Tongue (tissue), 2 donors: ENCODE results near the gene GAP43. TPM values are rescaled to one million over a fixed set of nuclear protein-coding genes. Genes with fewer than 3 reads are reported as not detected.

Source experiments
- DNase-seq: peaks from one replicate; pipeline ENCODE4 v3.0.0-alpha.2; 2015
- total RNA-seq: library from RNA; depleted of rRNA; stranded (reverse); fragments of >200 nt; gene quantifications from one replicate; pipeline ENCODE4 v1.2.3, GENCODE V29; 2014

The GAP43 gene, protein sequence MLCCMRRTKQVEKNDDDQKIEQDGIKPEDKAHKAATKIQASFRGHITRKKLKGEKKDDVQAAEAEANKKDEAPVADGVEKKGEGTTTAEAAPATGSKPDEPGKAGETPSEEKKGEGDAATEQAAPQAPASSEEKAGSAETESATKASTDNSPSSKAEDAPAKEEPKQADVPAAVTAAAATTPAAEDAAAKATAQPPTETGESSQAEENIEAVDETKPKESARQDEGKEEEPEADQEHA
- total RNA-seq = 4.7 TPM

DNA sequence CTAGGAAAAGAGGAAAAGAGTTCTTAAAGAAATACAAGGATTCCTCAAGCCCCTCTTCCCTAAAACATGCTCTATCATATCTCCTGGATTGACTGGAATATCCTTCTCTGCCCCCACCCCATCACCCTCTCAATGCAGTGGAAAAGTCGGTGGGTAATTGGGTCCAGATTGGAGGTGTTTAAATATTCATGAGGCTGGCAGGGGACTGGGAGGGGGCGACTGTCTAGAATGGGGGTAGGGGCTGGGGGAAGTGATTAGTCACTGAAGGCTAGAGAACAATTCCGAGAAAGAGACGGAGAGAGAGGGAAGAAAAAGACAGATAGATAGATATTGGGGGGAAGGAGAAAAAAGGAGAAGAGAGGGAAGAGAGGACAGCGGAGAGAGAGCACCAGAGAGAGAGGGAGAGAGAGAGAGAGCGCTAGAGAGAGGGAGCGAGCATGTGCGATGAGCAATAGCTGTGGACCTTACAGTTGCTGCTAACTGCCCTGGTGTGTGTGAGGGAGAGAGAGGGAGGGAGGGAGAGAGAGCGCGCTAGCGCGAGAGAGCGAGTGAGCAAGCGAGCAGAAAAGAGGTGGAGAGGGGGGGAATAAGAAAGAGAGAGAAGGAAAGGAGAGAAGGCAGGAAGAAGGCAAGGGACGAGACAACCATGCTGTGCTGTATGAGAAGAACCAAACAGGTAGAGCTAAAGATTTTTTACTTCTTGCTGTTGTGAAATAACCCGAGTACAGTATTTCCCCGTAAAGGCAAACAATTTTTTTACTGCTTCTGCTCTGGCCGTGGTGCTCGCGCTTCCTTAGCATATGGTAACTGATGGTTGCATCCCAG, at the start of gene GAP43:
TSS of gene GAP43 (plus strand) at position 467 of the 825 bp plus-strand sequence. CDS start at position 647, 180 bp downstream.
- DNase-seq = peak; percentile 73

- no peak for DNase-seq
Measured at GRCh38 chr3:115576325-115576875, 46.9 kb upstream of the GAP43 start.

DNA sequence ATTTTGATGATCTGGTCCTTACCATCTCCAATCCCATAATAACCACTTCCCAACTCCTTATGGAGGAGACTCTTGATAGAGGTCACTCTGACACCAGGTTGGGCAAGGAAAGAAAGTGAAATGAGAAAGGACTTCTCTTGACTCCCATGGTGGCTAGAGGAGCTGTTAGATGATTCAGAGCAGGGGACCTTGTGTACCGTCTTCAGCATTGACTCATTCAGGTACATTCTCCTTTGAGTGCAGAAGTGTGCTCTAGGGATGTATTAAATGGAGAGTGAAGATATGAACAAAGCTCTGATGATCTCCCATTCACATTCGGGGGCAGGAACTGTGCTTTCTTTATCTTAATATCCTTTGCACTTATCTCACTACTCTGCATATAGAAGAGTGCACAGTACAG, 46.3 kb upstream of the GAP43 start:
- no peak for DNase-seq

GRCh38 chr3:115578331-115578730, 45.0 kb upstream of the GAP43 start:
- peak; percentile 31 for DNase-seq

DNA sequence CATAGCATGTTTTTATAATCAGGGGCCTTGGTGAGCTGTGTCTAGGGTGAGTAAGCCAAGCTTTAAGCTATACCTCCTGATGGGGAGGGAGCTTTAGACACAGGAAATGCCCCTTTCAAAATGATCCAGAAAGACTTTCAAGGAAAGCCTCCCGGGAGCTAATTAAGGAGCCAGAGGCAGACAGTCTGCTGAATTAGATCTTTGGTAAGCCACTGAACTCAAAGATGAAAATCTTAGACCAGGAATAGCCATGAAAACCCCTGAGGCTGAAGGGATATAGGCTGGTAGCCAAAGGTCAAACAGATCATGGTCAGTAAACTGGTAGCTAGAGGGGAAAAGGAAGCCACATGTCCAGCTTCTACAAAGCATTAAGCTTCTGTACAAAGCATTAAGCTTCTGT, 42.7 kb upstream of the GAP43 start:
- DNase-seq = peak; percentile 21

GRCh38 chr3:115581362-115582135, 41.8 kb upstream of the GAP43 start:
- peak; percentile 19 for DNase-seq

DNA sequence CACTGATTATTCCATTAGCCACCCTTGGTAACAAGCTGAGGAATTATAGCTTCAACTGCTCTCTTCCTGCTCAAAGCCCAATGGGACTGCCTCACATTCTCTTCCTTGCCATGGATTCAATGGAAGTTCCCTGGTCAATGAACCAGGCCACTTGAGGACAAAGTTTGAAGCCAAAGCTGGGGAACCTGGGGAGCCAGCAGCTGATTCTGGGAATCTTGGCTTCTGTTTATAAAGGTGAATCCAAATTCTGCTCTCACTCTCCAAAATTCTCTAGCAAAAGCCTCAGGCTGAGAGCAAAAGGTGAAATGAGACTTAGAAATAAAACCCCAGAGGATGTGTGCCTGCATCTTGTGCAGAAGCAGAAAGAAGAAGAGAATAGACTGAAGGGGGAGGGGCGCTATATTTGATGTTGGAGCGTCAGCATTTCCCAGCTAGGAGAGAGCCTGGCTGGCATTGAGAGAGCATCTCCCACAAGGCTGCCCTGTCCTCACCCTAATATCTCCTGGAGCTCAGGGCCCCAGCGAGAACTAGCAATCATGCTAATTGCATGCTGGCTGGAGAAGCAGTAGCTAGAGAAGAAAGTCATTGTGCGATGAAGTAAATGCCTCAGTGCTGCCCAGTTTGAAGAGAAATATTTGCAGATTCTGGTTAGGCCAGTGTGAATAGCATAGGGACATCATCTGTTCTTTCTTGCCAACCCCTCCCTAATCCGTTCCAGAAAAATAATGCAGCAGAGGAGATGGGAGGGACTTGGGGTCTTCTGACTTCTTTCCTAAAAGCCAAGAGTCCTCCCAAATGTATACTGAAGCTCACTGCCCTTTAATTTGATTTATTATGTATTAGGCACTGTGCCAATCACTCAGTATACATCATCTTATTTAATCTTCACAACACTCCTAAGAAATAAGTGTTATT, 34.9 kb upstream of the GAP43 start:
- no peak for DNase-seq

DNA sequence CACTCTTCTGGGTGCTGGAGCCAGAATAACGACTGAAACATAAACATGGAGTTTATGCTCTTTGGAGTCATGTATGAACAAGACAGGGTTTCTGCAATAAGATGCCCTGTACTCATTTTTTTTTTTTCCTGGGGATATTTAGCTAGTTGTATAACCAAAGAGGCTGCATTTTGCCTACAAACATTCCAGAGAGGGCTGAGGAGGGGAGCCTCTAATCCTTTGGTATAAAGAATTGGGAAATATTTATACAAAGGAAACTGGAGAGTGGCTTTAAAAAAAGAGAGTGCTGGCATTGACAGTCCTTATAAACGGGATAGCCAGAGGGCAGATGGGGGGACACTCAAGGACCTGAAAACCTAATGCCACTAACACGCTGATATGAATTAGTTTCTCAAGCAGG, 32.4 kb upstream of the GAP43 start:
- no peak for DNase-seq

DNA sequence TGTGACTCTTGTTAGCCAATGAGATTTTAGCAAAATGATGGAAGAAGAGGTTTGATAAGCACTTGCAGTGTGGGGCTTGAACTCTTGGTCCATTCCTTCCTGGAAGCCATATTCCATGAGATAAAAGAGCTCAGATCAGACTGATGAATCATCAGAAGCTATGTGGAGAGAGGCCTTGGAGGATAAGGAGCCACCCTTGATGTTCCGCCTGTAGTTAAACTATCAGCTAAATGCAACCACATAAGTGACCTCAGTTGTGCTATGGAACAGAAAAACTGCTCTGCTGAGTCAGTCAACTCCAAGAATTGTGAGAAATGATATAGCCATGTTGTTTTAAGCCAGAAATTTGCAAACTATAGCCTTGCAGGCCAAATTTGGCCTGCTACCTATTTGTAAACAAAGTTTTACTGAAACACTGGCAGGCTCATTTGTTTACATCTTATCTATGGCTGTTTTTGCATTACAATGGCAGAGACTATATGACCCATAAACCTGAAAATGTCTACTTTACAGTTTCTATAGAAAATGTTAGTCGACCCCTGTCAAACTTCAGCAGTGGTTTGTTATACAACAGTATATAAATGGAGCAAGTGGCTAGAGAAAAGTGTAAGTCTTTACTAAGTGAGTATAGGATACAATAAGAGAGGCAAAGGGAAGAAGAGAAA, 27.6 kb upstream of the GAP43 start:
- DNase-seq = no peak

DNA sequence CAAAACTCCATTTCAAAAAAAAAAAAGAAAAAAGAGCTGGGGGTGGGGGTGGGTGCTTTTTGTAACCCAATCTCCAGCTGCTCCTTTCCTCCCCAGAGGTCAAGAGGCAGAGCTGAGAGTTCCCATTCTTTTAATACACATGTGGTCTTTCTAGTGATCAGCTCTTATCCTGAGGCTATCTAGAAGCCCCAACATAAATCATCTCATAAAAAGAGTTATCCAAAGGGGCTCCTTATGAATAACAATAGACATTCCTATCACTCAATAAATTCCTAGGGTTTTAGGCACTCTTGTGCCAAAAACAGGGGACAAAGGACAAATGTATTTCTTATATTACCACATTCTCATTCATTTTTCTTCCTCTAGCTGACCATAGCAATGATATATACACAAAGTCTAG, 25.1 kb upstream of the GAP43 start:
- no peak for DNase-seq

- no peak for DNase-seq
Measured at GRCh38 chr3:115602194-115602593, 21.1 kb upstream of the GAP43 start.

- no peak for DNase-seq
Measured at GRCh38 chr3:115611630-115612029, 11.7 kb upstream of the GAP43 start.

- DNase-seq = no peak
Measured at GRCh38 chr3:115615001-115615814, 8.1 kb upstream of the GAP43 start.

- no peak for DNase-seq
Measured at GRCh38 chr3:115616461-115616860, 6.8 kb upstream of the GAP43 start.

GRCh38 chr3:115617591-115617990, 5.7 kb upstream of the GAP43 start:
- no peak for DNase-seq

- DNase-seq = no peak
Measured at GRCh38 chr3:115624029-115624741, 875 bp downstream of the GAP43 start.

GRCh38 chr3:115624901-115625300, 1.6 kb downstream of the GAP43 start:
- no peak for DNase-seq

DNA sequence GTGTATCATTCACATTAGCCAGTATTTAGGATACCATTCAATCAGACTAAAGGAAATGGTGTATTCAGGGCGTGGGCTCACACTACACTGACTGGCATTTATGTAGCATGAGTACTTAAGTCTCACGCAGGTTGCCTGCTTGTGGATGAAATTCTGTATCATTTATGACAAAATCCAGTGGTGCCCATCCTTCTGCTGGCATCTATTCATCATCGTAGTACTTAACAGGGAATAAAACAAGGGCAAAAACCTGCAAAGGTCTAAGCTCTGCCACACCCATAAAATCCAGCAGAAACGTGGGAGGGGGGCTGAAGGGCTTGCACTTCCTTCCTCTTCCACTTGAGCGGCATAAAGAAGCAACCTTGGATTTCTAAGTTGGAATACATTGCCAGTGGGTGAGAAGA, 2.7 kb downstream of the GAP43 start:
- peak; percentile 7 for DNase-seq

GRCh38 chr3:115626721-115627120, 3.4 kb downstream of the GAP43 start:
- no peak for DNase-seq
